Neural cell (in vitro differentiated cells): ENCODE results near the gene MCC. TPM values are rescaled to one million over a fixed set of nuclear protein-coding genes. Genes with fewer than 3 reads are reported as not detected.

Source experiments
- H2AFZ ChIP-seq: fragments of 200-600, 300-800 bp; sonication (generic), shearing (Covaris generic); 2 replicates; pipeline ENCODE4 v1.6.0; 2014; ENCODE audit warnings: low read depth, mild to moderate bottlenecking, antibody characterized with exemption, low read length, moderate library complexity
- H3F3A ChIP-seq: fragments of 200-600 bp; shearing (Covaris generic); 2 replicates; pipeline ENCODE4 v1.6.1; 2016; ENCODE audit warnings: mild to moderate bottlenecking, moderate library complexity, mixed read lengths, antibody characterized with exemption, low read length; ENCODE audit not compliant: insufficient read depth, poor library complexity, severe bottlenecking
- H3K27ac ChIP-seq: fragments of 200-600, 300-800 bp; sonication (generic), shearing (Covaris generic); 2 replicates; pipeline ENCODE4 v1.5.1; 2014; ENCODE audit warnings: mild to moderate bottlenecking, low read length, moderate library complexity
- H3K27me3 ChIP-seq: fragments of 300-800, 200-600 bp; sonication (generic), shearing (Covaris generic); 2 replicates; pipeline ENCODE4 v1.6.0; 2014; ENCODE audit warnings: mild to moderate bottlenecking, low read depth, low read length, moderate library complexity; ENCODE audit not compliant: insufficient read depth
- H3K36me3 ChIP-seq: fragments of 300-800, 200-600 bp; sonication (generic), shearing (Covaris generic); 2 replicates; pipeline ENCODE4 v1.5.1; 2014; ENCODE audit warnings: mild to moderate bottlenecking, antibody characterized with exemption, low read length, moderate library complexity; ENCODE audit not compliant: insufficient read depth
- H3K4me2 ChIP-seq: fragments of 300-800, 200-600 bp; sonication (generic), shearing (Covaris generic); 2 replicates; pipeline ENCODE4 v1.6.0; 2014; ENCODE audit warnings: mild to moderate bottlenecking, low read length
- H3K4me3 ChIP-seq: fragments of 300-800, 200-600 bp; sonication (generic), shearing (Covaris generic); 2 replicates; pipeline ENCODE4 v1.5.1; 2014; ENCODE audit warnings: mild to moderate bottlenecking, low read length, moderate library complexity
- H3K79me2 ChIP-seq: fragments of 200-600 bp; shearing (Covaris generic); replicated peaks from 2 replicates; pipeline ENCODE4 v1.6.0; 2014; ENCODE audit warnings: mild to moderate bottlenecking, low read length, moderate library complexity; ENCODE audit not compliant: insufficient read depth
- H3K9ac ChIP-seq: fragments of 300-800, 200-600 bp; sonication (generic), shearing (Covaris generic); 2 replicates; pipeline ENCODE4 v1.6.1; 2016; ENCODE audit warnings: mild to moderate bottlenecking, low read length, mixed read lengths
- H3K9me2 ChIP-seq: fragments of 200-600 bp; shearing (Covaris generic); 2 replicates; pipeline ENCODE4 v1.6.1; 2016; ENCODE audit warnings: mild to moderate bottlenecking, low read length, mixed read lengths; ENCODE audit not compliant: insufficient read depth
- H3K9me3 ChIP-seq: fragments of 200-600, 300-800 bp; sonication (generic), shearing (Covaris generic); 2 replicates; pipeline ENCODE4 v1.6.1; 2016; ENCODE audit warnings: mild to moderate bottlenecking, mixed run types, low read length, moderate library complexity, mixed read lengths
- H4K20me1 ChIP-seq: fragments of 200-600 bp; shearing (Covaris generic); 2 replicates; pipeline ENCODE4 v1.6.1; 2016; ENCODE audit warnings: mild to moderate bottlenecking, mixed run types; ENCODE audit not compliant: insufficient read depth
- EP300 ChIP-seq: fragments of 450-650 bp; conservative IDR thresholded peaks from 2 replicates; pipeline ENCODE4 v1.6.1; 2014; ENCODE audit warnings: antibody characterized with exemption, mild to moderate bottlenecking, moderate library complexity; ENCODE audit not compliant: poor library complexity, severe bottlenecking
- EZH2 ChIP-seq: fragments of 200-600, 300-800 bp; shearing (Covaris generic), sonication (generic); IDR thresholded peaks from 2 replicates; pipeline ENCODE4 v1.6.1; 2014; ENCODE audit warnings: antibody characterized with exemption, low read length, borderline replicate concordance, mild to moderate bottlenecking; ENCODE audit not compliant: insufficient read depth, poor library complexity, severe bottlenecking
- MXI1 ChIP-seq: fragments of 450-650 bp; conservative IDR thresholded peaks from 2 replicates; pipeline ENCODE4 v1.6.1; 2014; ENCODE audit warnings: antibody characterized with exemption, mild to moderate bottlenecking; ENCODE audit not compliant: poor library complexity, severe bottlenecking
- POLR2AphosphoS5 ChIP-seq: IDR thresholded peaks from 2 replicates; pipeline ENCODE4 v1.6.1; 2012
- RAD21 ChIP-seq: fragments of 450-650 bp; conservative IDR thresholded peaks from 2 replicates; pipeline ENCODE4 v1.6.1; 2014; ENCODE audit warnings: antibody characterized with exemption, mild to moderate bottlenecking, moderate library complexity
- SMC3 ChIP-seq: fragments of 450-650 bp; conservative IDR thresholded peaks from 2 replicates; pipeline ENCODE4 v1.6.1; 2014; ENCODE audit warnings: antibody characterized with exemption, mild to moderate bottlenecking, moderate library complexity; ENCODE audit not compliant: poor library complexity
- TAF1 ChIP-seq: IDR thresholded peaks from 2 replicates; pipeline ENCODE4 v1.6.1; 2012; ENCODE audit warnings: low read depth
- polyA minus RNA-seq: library from RNA; depleted of rRNA, polyadenylated mRNA; stranded (reverse); fragments of >200 nt; gene quantifications from 2 replicates; pipeline ENCODE4 v1.2.3, GENCODE V29; 2014
- polyA plus RNA-seq: library from polyadenylated mRNA; depleted of rRNA; stranded (reverse); fragments of >200 nt; gene quantifications from 2 replicates; pipeline ENCODE4 v1.2.3, GENCODE V29; 2014
- TF ChIP-seq, protein P1 (sequence below): fragments of 450-650 bp; IDR thresholded peaks from 2 replicates; pipeline ENCODE4 v1.5.1; 2014; ENCODE audit warnings: antibody characterized with exemption, mild to moderate bottlenecking, moderate library complexity; ENCODE audit not compliant: poor library complexity, severe bottlenecking
- TF ChIP-seq, protein P2 (sequence below): IDR thresholded peaks from 2 replicates; pipeline ENCODE4 v1.6.1; 2012; ENCODE audit warnings: borderline replicate concordance

MCC gene
- polyA plus RNA-seq = 2.2 and 4.6 TPM in 2 replicates
- 6.6 and 6.8 TPM in 2 replicates for polyA minus RNA-seq

DNA sequence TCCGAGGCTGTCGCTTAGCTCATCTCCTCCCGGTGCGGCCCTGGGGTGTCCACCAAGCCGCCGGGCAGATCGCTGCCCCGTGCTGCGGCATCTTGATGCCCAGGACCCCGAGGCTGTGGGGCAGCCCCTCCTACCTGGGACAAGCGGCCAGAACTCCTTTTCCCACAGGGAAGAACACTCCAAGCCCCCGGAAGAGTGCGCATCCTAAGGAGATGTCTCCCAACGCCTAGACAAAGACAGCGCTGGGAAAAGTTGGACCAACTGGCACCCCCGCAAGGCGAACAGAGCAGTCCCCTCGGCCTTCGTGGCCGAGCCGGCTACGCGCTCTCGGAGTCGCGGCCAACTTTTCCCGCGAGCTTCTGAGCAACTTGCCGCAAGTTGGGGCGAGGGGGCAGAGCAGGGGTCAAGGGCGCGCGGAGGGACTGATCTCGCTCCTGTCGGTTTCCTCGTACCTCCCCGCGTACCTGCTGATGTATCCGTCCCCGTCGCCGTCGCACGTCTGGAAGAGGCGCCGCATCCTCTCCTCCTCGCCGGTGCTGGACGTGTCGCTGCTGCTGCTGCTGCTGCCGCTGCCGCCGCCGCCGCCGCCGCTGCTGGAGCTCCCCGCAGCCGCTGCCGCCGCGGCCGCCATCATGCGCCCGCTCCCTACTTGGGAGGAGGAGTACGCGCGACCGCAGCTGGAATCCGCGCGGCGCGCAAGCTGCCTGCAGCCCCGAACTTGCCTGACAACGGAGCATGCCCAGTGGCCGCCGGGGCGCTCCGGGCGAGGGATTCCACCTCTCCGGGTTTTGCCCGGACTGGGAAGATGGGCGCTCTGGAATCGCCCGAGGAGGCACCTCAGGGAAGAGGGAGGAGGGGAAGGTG is at the start of gene MCC:
TSS of gene MCC (minus strand) at position 673 of the 864 bp plus-strand sequence.
- Histone ChIP-seq H3K9ac (peak within 1 kb of the TSS; percentile 74), H3K9me3 (no peaks in the 10 kb centered on the region), H4K20me1 (no peaks in the 10 kb centered on the region), H3K4me2 (peak within 1 kb of the TSS; percentile 73), H3K4me3 (peak within 1 kb of the TSS; percentile 90), H3K9me2 (no peaks in the 10 kb centered on the region), H3K27ac (peak within 1 kb of the TSS; percentile 53), H3K27me3 (peaks cover 12% of the 10 kb centered on the region), H3F3A (no peaks in the 10 kb centered on the region), H2AFZ (peak within 1 kb of the TSS; percentile 75), H3K36me3 (no peaks in the 10 kb centered on the region), H3K79me2 (no peaks in the 10 kb centered on the region)
- TF ChIP-seq POLR2AphosphoS5 (peak; percentile 50), MXI1 (peak; percentile 66), TAF1 (peak; percentile 67), EZH2 (no peak), RAD21 (peak; percentile 54), EP300 (peak; percentile 63), SMC3 (peak; percentile 61)
- TF ChIP-seq, protein P1, sequence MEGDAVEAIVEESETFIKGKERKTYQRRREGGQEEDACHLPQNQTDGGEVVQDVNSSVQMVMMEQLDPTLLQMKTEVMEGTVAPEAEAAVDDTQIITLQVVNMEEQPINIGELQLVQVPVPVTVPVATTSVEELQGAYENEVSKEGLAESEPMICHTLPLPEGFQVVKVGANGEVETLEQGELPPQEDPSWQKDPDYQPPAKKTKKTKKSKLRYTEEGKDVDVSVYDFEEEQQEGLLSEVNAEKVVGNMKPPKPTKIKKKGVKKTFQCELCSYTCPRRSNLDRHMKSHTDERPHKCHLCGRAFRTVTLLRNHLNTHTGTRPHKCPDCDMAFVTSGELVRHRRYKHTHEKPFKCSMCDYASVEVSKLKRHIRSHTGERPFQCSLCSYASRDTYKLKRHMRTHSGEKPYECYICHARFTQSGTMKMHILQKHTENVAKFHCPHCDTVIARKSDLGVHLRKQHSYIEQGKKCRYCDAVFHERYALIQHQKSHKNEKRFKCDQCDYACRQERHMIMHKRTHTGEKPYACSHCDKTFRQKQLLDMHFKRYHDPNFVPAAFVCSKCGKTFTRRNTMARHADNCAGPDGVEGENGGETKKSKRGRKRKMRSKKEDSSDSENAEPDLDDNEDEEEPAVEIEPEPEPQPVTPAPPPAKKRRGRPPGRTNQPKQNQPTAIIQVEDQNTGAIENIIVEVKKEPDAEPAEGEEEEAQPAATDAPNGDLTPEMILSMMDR = peak; percentile 38
- TF ChIP-seq, protein P2, sequence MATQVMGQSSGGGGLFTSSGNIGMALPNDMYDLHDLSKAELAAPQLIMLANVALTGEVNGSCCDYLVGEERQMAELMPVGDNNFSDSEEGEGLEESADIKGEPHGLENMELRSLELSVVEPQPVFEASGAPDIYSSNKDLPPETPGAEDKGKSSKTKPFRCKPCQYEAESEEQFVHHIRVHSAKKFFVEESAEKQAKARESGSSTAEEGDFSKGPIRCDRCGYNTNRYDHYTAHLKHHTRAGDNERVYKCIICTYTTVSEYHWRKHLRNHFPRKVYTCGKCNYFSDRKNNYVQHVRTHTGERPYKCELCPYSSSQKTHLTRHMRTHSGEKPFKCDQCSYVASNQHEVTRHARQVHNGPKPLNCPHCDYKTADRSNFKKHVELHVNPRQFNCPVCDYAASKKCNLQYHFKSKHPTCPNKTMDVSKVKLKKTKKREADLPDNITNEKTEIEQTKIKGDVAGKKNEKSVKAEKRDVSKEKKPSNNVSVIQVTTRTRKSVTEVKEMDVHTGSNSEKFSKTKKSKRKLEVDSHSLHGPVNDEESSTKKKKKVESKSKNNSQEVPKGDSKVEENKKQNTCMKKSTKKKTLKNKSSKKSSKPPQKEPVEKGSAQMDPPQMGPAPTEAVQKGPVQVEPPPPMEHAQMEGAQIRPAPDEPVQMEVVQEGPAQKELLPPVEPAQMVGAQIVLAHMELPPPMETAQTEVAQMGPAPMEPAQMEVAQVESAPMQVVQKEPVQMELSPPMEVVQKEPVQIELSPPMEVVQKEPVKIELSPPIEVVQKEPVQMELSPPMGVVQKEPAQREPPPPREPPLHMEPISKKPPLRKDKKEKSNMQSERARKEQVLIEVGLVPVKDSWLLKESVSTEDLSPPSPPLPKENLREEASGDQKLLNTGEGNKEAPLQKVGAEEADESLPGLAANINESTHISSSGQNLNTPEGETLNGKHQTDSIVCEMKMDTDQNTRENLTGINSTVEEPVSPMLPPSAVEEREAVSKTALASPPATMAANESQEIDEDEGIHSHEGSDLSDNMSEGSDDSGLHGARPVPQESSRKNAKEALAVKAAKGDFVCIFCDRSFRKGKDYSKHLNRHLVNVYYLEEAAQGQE = no peak

DNA sequence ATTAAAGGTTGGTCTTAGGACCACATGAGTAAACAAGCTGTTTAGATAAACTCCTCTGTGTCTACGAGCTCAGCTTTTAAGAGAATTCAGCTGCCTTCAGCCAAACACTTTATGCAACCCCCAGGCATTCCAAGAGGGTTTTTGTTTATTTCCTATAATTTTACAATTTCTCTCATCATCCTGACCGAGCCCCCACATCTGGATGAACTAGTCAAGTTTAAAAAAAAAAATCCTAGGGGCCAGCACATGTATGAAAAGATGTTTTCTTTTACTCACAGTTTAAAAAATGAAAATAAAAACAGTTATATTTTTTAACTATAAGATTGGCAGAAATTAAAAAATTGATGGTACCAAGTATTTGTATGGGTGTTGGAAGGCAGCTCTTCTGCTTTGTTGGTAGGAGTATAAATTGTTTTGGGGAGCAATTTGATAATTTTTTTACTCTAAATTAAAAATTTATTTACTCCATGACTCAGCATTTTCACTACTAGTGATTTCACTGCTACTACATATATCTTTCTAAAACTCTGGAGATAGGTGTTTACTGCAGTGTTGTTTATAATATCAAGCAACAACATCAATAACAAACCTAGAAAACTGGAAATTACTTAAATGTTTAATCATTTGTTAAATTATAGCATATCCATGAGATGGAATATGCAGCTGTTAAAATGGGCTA is 43.4 kb upstream of the MCC start:
- Histone ChIP-seq H3K27me3 (no peaks in the 10 kb centered on the region), H3F3A (no peaks in the 10 kb centered on the region), H3K4me3 (no peak overlapping the region)

More for the DNA sequence above, 43.4 kb upstream of the MCC start:
- no peak for TF ChIP-seq POLR2AphosphoS5
- TF ChIP-seq SMC3 = no peak
- TF ChIP-seq, protein P1 = no peak
- no peak for TF ChIP-seq RAD21
- TF ChIP-seq, protein P2 = no peak
- no peak for TF ChIP-seq MXI1
- no peak for TF ChIP-seq TAF1
- TF ChIP-seq EZH2 = no peak
- TF ChIP-seq EP300 = no peak
- no peaks in the 10 kb centered on the region for H3K9me2 ChIP-seq
- H4K20me1 ChIP-seq = no peaks in the 10 kb centered on the region
- peaks cover 8% of the 10 kb centered on the region for H3K79me2 ChIP-seq
- H2AFZ ChIP-seq = no peak overlapping the region
- H3K9me3 ChIP-seq = no peaks in the 10 kb centered on the region
- H3K9ac ChIP-seq = no peak overlapping the region
- H3K27ac ChIP-seq = no peak overlapping the region
- peaks cover 10% of the 10 kb centered on the region for H3K36me3 ChIP-seq
- no peak overlapping the region for H3K4me2 ChIP-seq
